H9 (cell line): ENCODE results near the gene EPAS1. TPM values are rescaled to one million over a fixed set of nuclear protein-coding genes. Genes with fewer than 3 reads are reported as not detected.

ENCODE experiments used
- DNase-seq: peaks from one replicate; pipeline ENCODE4 v3.0.0-alpha.2; 2017
- H2AFZ ChIP-seq: one replicate; pipeline ENCODE4 v1.6.1; 2013; ENCODE audit warnings: mild to moderate bottlenecking, low read length, control low read depth, moderate library complexity
- H2AK5ac ChIP-seq: 2 replicates; pipeline ENCODE4 v1.6.1; 2013; ENCODE audit warnings: low read length, control low read depth, mixed read lengths; ENCODE audit not compliant: insufficient read length
- H2BK120ac ChIP-seq: one replicate; pipeline ENCODE4 v1.6.1; 2013; ENCODE audit warnings: low read depth, mild to moderate bottlenecking, low read length, control low read depth, inconsistent platforms; ENCODE audit not compliant: poor library complexity, severe bottlenecking
- H2BK12ac ChIP-seq: 2 replicates; pipeline ENCODE4 v1.6.1; 2013; ENCODE audit warnings: low read length, control low read depth, mixed read lengths, low read depth; ENCODE audit not compliant: insufficient read length
- H2BK15ac ChIP-seq: 2 replicates; pipeline ENCODE4 v1.6.1; 2013; ENCODE audit warnings: low read depth, low read length, control low read depth
- H2BK20ac ChIP-seq: one replicate; pipeline ENCODE4 v1.6.1; 2013; ENCODE audit warnings: low read depth, mild to moderate bottlenecking, low read length, control low read depth, inconsistent platforms; ENCODE audit not compliant: poor library complexity, severe bottlenecking
- H2BK5ac ChIP-seq: 2 replicates; pipeline ENCODE4 v1.6.1; 2013; ENCODE audit warnings: low read length, control low read depth, mixed read lengths; ENCODE audit not compliant: insufficient read length
- H3K14ac ChIP-seq: 2 replicates; pipeline ENCODE4 v1.6.1; 2013; ENCODE audit warnings: low read length, control low read depth; ENCODE audit not compliant: insufficient read depth
- H3K18ac ChIP-seq: 2 replicates; pipeline ENCODE4 v1.6.1; 2013; ENCODE audit warnings: low read depth, mild to moderate bottlenecking, mixed read lengths, low read length, control low read depth; ENCODE audit not compliant: insufficient read length
- H3K23ac ChIP-seq: 2 replicates; pipeline ENCODE4 v1.6.1; 2013; ENCODE audit warnings: low read length, control low read depth, mixed read lengths, low read depth; ENCODE audit not compliant: insufficient read length
- H3K23me2 ChIP-seq: 2 replicates; pipeline ENCODE4 v1.6.1; 2013; ENCODE audit warnings: low read depth, mild to moderate bottlenecking, mixed read lengths, low read length, control low read depth; ENCODE audit not compliant: insufficient read length, poor library complexity, severe bottlenecking
- H3K27ac ChIP-seq: 2 replicates; pipeline ENCODE4 v1.5.1; 2013; ENCODE audit warnings: low read length, control low read depth, mixed read lengths, low read depth; ENCODE audit not compliant: insufficient read length
- H3K27me3 ChIP-seq: 2 replicates; pipeline ENCODE4 v1.6.1; 2013; ENCODE audit warnings: low read length, control low read depth, inconsistent platforms; ENCODE audit not compliant: insufficient read depth
- H3K4ac ChIP-seq: 2 replicates; pipeline ENCODE4 v1.6.1; 2013; ENCODE audit warnings: low read depth, mild to moderate bottlenecking, control low read depth, inconsistent platforms, low read length, moderate library complexity
- H3K4me1 ChIP-seq: 2 replicates; pipeline ENCODE4 v1.6.1; 2013; ENCODE audit warnings: low read length, control low read depth, inconsistent platforms; ENCODE audit not compliant: insufficient read depth
- H3K4me2 ChIP-seq: 2 replicates; pipeline ENCODE4 v1.6.1; 2013; ENCODE audit warnings: low read length, control low read depth, mixed read lengths; ENCODE audit not compliant: insufficient read length, insufficient read depth
- H3K56ac ChIP-seq: 2 replicates; pipeline ENCODE4 v1.6.1; 2013; ENCODE audit warnings: low read depth, mild to moderate bottlenecking, mixed read lengths, low read length, control low read depth; ENCODE audit not compliant: insufficient read length
- H3K79me1 ChIP-seq: 2 replicates; pipeline ENCODE4 v1.6.1; 2013; ENCODE audit warnings: low read depth, mild to moderate bottlenecking, moderate library complexity, low read length, control low read depth, inconsistent platforms; ENCODE audit not compliant: insufficient read depth, poor library complexity, severe bottlenecking
- H3K79me2 ChIP-seq: 2 replicates; pipeline ENCODE4 v1.6.1; 2013; ENCODE audit warnings: low read length, control low read depth, inconsistent platforms; ENCODE audit not compliant: insufficient read depth
- H3K9ac ChIP-seq: 2 replicates; pipeline ENCODE4 v1.6.1; 2013; ENCODE audit warnings: low read length, control low read depth, mixed read lengths; ENCODE audit not compliant: insufficient read length; ENCODE audit errors: extremely low read depth
- H3K9me3 ChIP-seq: one replicate; pipeline ENCODE4 v1.6.1; 2013; ENCODE audit warnings: low read depth, low read length, inconsistent platforms; ENCODE audit not compliant: control insufficient read depth
- H3T11ph ChIP-seq: one replicate; pipeline ENCODE4 v1.6.1; 2013; ENCODE audit warnings: mild to moderate bottlenecking, low read length, control low read depth, inconsistent platforms
- H4K20me1 ChIP-seq: one replicate; pipeline ENCODE4 v1.6.1; 2013; ENCODE audit not compliant: control insufficient read depth, insufficient read length, insufficient read depth
- H4K5ac ChIP-seq: 2 replicates; pipeline ENCODE4 v1.6.1; 2013; ENCODE audit warnings: low read depth, mild to moderate bottlenecking, mixed read lengths, low read length, control low read depth; ENCODE audit not compliant: insufficient read length
- H4K8ac ChIP-seq: replicated peaks from 2 replicates; pipeline ENCODE4 v1.6.1; 2013; ENCODE audit warnings: low read length, control low read depth, mixed read lengths, low read depth; ENCODE audit not compliant: insufficient read length
- H4K91ac ChIP-seq: 2 replicates; pipeline ENCODE4 v1.6.1; 2013; ENCODE audit warnings: low read depth, mild to moderate bottlenecking, moderate library complexity, mixed read lengths, low read length, control low read depth; ENCODE audit not compliant: insufficient read length
- H3K27ac Mint-ChIP-seq, 3 experiments: 2 replicates in 2 of 3; 3 replicates in 1 of 3; pipeline ENCODE4 v1.8.0; 2020 to 2021; ENCODE audit warnings: mixed read lengths in 3 of 3, mild to moderate bottlenecking in 1 of 3, moderate library complexity in 1 of 3
- H3K27me3 Mint-ChIP-seq: 2 replicates; pipeline ENCODE4 v1.8.0; 2021; ENCODE audit warnings: low read depth, mild to moderate bottlenecking, moderate library complexity, mixed read lengths
- H3K36me3 Mint-ChIP-seq, 3 experiments: 2 replicates in 2 of 3; 3 replicates in 1 of 3; pipeline ENCODE4 v1.8.0; 2020 to 2021; ENCODE audit warnings: low read depth in 3 of 3, mixed read lengths in 3 of 3; ENCODE audit not compliant: insufficient read depth in 1 of 3
- H3K4me1 Mint-ChIP-seq, 2 experiments: 2 replicates each; pipeline ENCODE4 v1.8.0; 2020; ENCODE audit warnings: mixed read lengths in 2 of 2
- H3K4me3 Mint-ChIP-seq, 2 experiments: 2 replicates in 1 of 2; 3 replicates in 1 of 2; pipeline ENCODE4 v1.8.0; 2020 to 2021; ENCODE audit warnings: mild to moderate bottlenecking in 2 of 2, mixed read lengths in 2 of 2, moderate library complexity in 1 of 2
- H3K9me3 Mint-ChIP-seq, 2 experiments: 2 replicates in 1 of 2; 3 replicates in 1 of 2; pipeline ENCODE4 v1.8.0; 2020; ENCODE audit warnings: mild to moderate bottlenecking in 2 of 2, mixed read lengths in 2 of 2, moderate library complexity in 1 of 2
- WGBS: extraction: QIAGEN DNeasy Blood & Tissue Kit; methylation state at CpG from one replicate; pipeline ENCODE4 v1.1.7; 2013; ENCODE audit warnings: missing lambda C conversion rate, low lambda C conversion rate, mixed read lengths; ENCODE audit not compliant: insufficient read length; ENCODE audit errors: extremely low coverage; 5-methylcytosine and 5-hydroxymethylcytosine counted together
- total RNA-seq: library from RNA; stranded (reverse); gene quantifications from 2 replicates; pipeline ENCODE4 v1.2.1, GENCODE V29; 2021
- TF ChIP-seq, protein P1 (sequence below): fragments of 200-600 bp; sonication (generic); conservative IDR thresholded peaks from 3 replicates; pipeline ENCODE4 v1.8.0; 2021; ENCODE audit warnings: antibody characterized with exemption, mild to moderate bottlenecking

The EPAS1 gene
- total RNA-seq, 1 experiment from 2014 or later, result 1.1 TPM

DNA sequence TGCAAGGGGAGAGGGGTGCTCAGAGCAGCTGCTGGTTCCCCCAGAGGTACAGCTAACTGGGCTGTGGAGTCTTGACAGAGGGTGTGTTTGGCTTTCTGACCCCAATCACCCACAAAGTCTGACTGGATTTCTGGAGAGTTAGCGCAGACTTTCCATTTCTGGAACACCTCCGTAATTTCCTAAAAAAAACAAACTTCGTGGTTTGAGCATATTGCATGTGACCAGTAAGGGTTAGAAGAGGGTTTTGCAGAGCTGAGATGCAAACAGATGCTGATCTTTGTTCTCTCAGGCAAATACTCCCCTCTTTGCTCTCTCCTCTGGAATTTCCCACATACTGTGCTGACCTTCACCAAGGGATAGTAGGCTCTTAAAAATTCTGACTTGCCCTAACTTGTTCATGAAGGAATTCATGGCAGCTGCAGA lies 137.7 kb downstream of the EPAS1 start:
- H3K9me3 Mint-ChIP-seq, result no peaks in the 10 kb centered on the region
- H3K36me3 Mint-ChIP-seq, result no peaks in the 10 kb centered on the region
- Histone ChIP-seq H3K9me3 (no peaks in the 10 kb centered on the region), H2AK5ac (no peak overlapping the region), H4K91ac (no peak overlapping the region), H3K27me3 (no peaks in the 10 kb centered on the region), H2BK120ac (no peak overlapping the region), H3K4ac (no peak overlapping the region), H3K23me2 (no peaks in the 10 kb centered on the region), H3T11ph (no peak overlapping the region), H2BK12ac (no peak overlapping the region), H3K27ac (no peak overlapping the region), H4K8ac (no peak overlapping the region), H3K4me1 (no peaks in the 10 kb centered on the region; the same call in 1 of the 2 replicates), H3K23ac (no peak overlapping the region), H3K56ac (no peak overlapping the region), H3K79me1 (no peaks in the 10 kb centered on the region), H2AFZ (no peak overlapping the region), H3K9ac (no peak overlapping the region), H3K18ac (no peak overlapping the region), H4K5ac (no peak overlapping the region), H2BK15ac (no peak overlapping the region), H2BK5ac (no peak overlapping the region), H3K79me2 (no peaks in the 10 kb centered on the region), H3K14ac (no peak overlapping the region), H2BK20ac (no peak overlapping the region), H4K20me1 (no peaks in the 10 kb centered on the region), H3K4me2 (no peak overlapping the region)
- H3K4me3 Mint-ChIP-seq, result no peak overlapping the region
- H3K27me3 Mint-ChIP-seq, result 0 out of 2 replicates have a peak, but pooled peaks cover 1% of the 10 kb centered on the region
- peaks cover 10 to 12% of the 10 kb centered on the region in 2 experiments for H3K4me1 Mint-ChIP-seq
- peak overlapping the region in 1 of 3 experiments; percentile 93; a peak in 2 of 7 replicates for H3K27ac Mint-ChIP-seq
- no peak for DNase-seq
- TF ChIP-seq, protein P1, sequence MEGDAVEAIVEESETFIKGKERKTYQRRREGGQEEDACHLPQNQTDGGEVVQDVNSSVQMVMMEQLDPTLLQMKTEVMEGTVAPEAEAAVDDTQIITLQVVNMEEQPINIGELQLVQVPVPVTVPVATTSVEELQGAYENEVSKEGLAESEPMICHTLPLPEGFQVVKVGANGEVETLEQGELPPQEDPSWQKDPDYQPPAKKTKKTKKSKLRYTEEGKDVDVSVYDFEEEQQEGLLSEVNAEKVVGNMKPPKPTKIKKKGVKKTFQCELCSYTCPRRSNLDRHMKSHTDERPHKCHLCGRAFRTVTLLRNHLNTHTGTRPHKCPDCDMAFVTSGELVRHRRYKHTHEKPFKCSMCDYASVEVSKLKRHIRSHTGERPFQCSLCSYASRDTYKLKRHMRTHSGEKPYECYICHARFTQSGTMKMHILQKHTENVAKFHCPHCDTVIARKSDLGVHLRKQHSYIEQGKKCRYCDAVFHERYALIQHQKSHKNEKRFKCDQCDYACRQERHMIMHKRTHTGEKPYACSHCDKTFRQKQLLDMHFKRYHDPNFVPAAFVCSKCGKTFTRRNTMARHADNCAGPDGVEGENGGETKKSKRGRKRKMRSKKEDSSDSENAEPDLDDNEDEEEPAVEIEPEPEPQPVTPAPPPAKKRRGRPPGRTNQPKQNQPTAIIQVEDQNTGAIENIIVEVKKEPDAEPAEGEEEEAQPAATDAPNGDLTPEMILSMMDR, result no peak
- WGBS, result no CpG with 5 or more reads among the region's 3 CpGs
